HG03139 (cell line): Measurements from ENCODE around the gene TRAF4.
"Not testable (repeated sequence)": the region's sequence is repeated elsewhere in the genome, so short reads cannot be mapped to it uniquely, and the experiment has no call there.

ENCODE experiments used
- ATAC-seq: cut with Tn5 transposase; IDR thresholded peaks from one replicate; pipeline ENCODE4 v1.9.1; 2021; ENCODE audit not compliant: unreplicated experiment

The TRAF4 gene

GRCh38 chr17:28726627-28727491, 17.0 kb upstream of the TRAF4 start:
- peak; percentile 31 for ATAC-seq

GRCh38 chr17:28728364-28729200, 15.2 kb upstream of the TRAF4 start, which contains the start of gene NEK8:
TSS of gene NEK8 (plus strand) at chr17:28728788. CDS start at chr17:28728814, 26 bp downstream.
- peak; percentile 31 for ATAC-seq

GRCh38 chr17:28729950-28730330, 13.9 kb upstream of the TRAF4 start:
- ATAC-seq = no peak

GRCh38 chr17:28733346-28733745, 10.5 kb upstream of the TRAF4 start:
- no peak for ATAC-seq

- no peak for ATAC-seq
Measured at GRCh38 chr17:28734712-28735241, 9.0 kb upstream of the TRAF4 start.

- no peak for ATAC-seq
Measured at GRCh38 chr17:28735242-28735722, 8.5 kb upstream of the TRAF4 start.

GRCh38 chr17:28735913-28736769, 7.7 kb upstream of the TRAF4 start:
- not testable (repeated sequence) for ATAC-seq

GRCh38 chr17:28737316-28737715, 6.5 kb upstream of the TRAF4 start:
- ATAC-seq = no peak

- ATAC-seq = peak; percentile 55
Measured at GRCh38 chr17:28737770-28738679, 5.8 kb upstream of the TRAF4 start.

- ATAC-seq = no peak
Measured at GRCh38 chr17:28738680-28739384, 5.0 kb upstream of the TRAF4 start.

GRCh38 chr17:28740406-28741357, 3.1 kb upstream of the TRAF4 start:
- no peak for ATAC-seq

- no peak for ATAC-seq
Measured at GRCh38 chr17:28741358-28742349, 2.2 kb upstream of the TRAF4 start.

GRCh38 chr17:28744104-28744971, 527 bp downstream of the TRAF4 start:
- ATAC-seq = peak; percentile 22

GRCh38 chr17:28744972-28745785, 1.4 kb downstream of the TRAF4 start:
- ATAC-seq = no peak
